HG03457 (cell line): ENCODE data around the gene NDST3.

Source experiments
- ATAC-seq: cut with Tn5 transposase; IDR thresholded peaks from one replicate; pipeline ENCODE4 v1.9.1; 2021; ENCODE audit warnings: moderate number of reproducible peaks; ENCODE audit not compliant: unreplicated experiment

Gene NDST3

DNA sequence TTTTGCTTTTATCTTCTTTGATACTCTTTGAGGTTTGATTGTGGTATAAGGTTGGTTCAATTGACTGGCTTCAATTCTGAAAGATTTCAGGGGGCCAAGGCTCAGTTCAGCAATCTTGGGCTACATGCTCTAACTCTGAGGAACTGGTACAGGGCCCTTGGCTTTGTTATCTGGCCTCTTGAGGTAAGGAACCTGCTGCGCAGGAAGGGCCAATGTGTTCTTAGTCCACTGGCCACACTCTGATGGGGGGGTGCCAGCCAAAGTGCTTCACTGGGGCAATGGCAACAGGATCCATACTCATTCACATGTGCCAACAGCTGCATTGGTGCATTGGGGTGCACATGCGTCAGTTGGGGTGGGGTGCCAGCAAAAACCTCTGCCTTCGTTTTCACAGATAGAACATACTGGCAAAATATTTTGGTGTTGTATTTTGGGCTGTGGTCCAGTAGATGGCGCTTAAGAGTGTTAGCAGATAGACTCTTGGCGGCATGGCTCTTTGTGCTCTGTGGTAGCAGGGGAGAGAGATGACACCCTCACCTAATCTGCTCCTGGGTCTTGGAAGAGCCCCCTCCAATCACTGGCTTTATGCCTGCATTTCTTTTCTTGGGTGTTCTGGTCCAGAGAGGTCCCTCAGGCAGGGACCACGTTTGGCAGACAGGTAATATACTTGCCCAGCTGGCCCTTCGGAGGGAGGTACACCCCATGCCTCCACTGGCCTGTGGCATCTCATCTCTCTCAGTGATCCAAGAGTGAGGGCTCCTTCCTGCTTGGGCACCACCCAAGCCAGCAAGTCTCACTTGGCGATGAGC, 42.9 kb downstream of the NDST3 start:
- peak; percentile 74 for ATAC-seq

DNA sequence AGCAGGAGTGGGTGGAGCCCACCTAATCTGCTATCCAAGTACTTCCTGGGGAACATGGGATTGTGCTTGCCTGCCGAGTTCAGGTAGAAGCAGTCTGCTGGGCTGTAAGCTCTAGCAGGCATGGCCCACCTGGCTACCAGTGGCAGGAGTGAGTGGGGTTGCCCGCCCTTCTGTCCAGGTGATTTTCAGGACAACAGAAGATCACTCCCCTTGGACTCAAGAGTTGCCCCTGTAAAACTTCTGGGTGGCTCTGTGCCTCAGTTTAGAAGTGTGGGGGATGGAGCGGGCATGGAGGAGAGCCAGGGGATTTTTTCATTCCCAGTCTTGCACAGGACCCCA, 43.5 kb downstream of the NDST3 start:
- no peak for ATAC-seq

GRCh38 chr4:118081434-118081833, 47.1 kb downstream of the NDST3 start:
- no peak for ATAC-seq

DNA sequence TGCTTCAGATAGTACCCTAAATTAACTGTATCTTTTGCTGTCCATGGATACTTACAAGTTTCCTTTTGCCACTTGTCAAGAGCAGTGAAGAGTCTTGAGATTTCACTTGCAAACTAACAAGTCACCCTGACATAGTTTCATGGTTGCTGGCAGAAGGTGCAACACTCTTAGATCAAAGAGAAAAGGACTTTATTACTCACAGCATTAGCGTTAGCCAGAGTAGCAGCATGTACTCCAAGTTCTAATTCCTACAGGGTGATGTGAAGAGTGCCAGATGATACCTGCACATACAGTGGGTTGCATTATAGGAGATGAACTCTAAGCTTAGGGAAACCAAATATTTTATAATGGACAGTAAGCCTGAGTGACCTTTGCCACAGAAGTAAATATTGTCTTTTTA, 47.9 kb downstream of the NDST3 start:
- ATAC-seq, result no peak

GRCh38 chr4:118085700-118086099, 51.4 kb downstream of the NDST3 start:
- ATAC-seq, result no peak

DNA sequence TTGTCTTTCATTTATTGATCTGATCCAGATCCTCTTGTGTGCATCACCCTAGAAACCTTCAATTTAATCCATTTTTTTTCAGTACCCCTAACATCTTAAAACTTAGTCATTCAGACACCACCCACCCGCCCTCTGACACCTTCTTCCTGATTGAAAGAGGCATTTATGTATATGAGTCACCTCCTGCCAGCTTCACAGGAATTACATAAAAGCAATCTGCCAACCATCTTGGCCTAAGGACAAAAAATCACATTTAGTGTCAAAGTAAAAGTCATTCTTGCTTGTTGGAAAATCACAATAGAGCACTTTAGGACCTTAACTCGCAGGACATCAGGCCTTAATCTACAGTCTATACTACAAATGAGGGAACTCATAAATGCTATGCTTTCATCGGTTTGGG, 52.1 kb downstream of the NDST3 start:
- ATAC-seq, result no peak

GRCh38 chr4:118087366-118087765, 53.1 kb downstream of the NDST3 start:
- no peak for ATAC-seq

DNA sequence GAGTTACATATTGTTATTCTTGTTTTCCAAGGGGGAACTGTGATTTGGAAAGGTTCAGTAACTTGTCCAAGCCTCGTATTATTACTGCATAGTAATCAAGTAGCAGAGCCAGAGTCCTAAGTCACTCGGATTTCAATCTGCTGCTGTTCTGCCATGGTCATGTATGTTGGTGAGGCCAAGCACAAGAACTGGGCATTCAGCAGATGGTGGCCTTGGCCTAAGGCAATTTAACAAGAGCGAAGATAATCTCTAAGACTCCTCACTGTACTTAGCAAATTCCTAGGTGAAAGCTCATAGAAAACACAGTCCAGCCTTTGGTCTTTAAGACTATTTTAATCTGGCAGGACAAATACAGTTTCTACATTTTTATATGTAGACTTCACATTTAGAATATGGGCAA, 64.8 kb downstream of the NDST3 start:
- no peak for ATAC-seq

- ATAC-seq, result no peak
These were observed 67.9 kb downstream of the NDST3 start for GRCh38 chr4:118102195-118102594.

- ATAC-seq, result no peak
These were observed 78.1 kb downstream of the NDST3 start for GRCh38 chr4:118112117-118113046.

DNA sequence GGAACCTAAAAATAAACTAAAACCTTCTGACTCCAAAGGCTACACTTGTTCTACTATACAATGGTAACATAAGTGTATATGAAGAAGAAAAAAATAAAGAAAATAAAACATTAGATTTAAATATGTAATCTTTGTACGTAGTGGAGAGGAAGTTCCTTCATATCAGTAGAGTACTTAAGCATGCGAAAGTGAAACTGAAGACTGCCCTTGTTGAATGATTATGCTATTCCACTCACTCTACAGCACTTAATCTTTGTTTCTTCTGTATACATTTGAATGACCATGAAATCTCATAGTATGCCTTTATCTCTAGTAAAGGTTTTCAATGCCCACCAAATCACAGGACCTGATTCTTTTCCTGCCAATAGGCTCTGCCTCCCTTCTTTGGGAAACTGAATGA, 78.9 kb downstream of the NDST3 start:
- ATAC-seq, result peak; percentile 75

DNA sequence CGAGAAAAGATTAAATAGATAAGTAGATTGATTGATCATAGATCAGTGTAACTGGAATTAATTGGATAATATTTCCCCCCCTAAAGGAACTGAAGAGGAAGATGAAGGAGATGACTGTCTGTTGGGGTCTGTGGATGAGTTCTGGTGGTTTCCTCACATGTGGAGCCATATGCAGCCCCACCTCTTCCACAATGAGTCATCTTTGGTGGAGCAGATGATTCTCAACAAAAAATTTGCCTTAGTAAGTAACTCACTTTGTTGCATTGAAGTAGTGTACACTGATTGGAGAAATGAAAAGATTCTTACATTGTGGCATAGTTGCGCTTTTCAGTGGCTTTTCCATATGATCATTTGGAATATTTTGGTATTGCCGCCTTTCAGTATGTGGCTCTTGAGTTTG, 80.4 kb downstream of the NDST3 start:
- no peak for ATAC-seq

GRCh38 chr4:118120120-118120760, 86.0 kb downstream of the NDST3 start:
- no peak for ATAC-seq

DNA sequence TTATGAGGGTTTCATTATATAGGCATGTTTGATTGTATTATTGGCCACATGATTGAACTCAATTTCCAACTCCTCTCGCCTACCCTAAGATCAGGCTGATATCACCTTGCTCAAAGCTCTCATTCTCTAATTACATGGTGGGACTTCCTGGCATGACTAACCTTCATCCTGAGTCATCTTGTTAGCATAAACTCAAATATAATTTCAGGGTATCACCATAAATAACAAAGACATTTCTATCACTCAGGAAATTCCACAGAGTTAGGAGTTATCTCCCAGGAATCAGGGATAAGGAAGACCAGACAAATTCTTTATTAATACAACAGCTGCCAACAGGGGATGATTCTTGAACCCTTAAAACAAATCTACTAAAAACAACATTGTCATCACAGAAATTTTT, 90.7 kb downstream of the NDST3 start:
- ATAC-seq, result no peak

GRCh38 chr4:118139241-118139640, 105.0 kb downstream of the NDST3 start:
- no peak for ATAC-seq

DNA sequence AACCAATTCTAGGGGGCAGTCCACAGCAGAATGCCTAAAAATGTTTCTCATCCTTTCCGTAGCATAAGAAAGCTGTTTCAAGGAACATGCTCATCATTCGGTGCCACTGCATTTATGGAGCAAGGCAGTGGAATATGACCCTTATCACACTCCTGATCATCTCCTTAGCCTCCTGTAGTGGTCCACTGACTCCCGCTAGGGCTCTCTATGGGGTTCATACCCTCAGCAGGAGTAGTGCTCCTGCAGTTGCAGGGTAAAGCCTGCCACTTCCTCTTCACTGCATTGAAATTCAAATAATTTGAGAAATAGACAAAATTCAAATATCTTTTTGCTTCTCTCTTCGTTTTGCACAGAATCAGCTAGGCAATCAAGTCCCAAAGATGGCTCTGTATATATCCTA, 107.0 kb downstream of the NDST3 start:
- ATAC-seq, result no peak

DNA sequence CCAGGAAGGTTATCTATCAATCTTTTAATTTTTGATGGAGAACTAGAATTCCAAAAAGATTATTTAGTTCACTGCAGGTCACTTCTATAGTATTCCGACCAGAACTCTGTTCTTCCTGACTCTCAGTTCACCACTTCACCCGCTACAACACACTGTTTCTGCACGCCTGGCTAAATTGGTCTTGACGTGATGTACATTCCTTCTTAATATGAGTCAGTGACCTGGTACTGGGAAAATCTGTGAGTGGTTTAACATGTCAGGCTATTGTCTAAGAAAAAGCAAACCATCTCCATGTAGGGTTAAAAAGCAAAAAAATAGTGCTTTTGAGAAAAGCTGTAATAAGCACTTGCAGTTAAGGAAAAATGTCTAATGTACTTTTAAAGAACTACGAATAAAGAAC, 120.4 kb downstream of the NDST3 start:
- ATAC-seq, result no peak

DNA sequence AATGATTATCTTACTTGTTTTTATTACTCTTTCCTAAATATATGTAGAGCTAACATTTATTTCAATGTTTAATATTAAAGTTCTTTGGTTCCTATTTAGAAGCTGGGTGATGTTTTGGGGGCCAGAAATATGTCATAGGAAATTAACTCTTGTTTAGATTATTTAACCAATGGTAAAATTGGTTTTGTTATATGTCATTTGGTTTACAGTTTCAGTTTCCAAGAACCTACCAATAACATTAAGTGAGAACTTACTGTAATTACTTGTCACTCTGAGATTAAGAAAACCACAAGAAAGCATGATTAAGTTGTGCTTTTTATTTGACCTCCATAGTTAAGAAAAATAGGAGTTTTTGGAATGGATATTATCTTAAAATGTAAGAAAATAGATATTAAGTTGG, 121.2 kb downstream of the NDST3 start:
- ATAC-seq, result no peak

DNA sequence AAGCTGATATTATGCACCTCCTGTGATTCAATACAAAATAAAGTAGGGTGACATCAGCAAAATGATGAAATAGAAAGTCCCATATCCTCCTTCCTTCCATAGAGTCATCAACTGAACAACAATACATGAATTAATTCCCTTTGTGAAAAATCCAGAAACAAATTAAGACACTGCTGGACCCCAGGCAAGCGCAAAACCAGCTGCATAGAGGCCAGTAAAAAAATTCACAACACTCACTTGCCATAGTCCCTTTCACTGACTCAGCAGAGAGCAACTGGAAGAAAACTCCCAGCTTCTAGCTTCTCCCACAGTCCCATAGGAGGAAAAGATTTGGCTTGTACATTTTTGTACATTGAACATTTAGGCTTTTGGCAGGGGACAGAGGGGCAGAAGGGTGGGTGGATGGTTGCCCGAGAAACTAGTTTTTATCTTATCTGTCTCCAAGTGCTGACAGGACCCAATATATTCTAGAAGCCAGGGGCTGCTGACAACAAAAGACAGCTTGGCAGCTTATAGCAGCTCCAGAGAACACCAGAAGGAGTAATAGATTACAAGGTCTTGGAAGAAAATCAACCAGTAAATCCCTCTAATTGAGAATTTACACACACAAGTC, 124.6 kb downstream of the NDST3 start:
- no peak for ATAC-seq

DNA sequence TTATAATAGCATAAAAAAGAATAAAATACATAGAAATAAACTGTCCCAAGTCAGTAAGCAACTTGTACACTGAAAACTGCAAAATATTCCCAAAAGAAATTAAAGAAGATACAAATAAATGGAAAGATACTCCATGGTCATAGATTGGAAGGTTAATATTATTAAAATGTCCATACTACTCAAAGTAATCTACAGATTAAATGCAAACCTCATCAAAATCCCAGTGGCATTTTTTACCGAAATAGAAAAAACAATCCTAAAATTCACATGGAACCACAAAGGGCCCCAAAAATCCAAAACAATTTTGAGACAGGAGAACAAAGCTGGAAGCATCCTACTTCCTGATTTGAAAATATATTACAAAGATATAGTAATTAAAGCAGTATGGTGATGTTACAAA, 133.0 kb downstream of the NDST3 start:
- no peak for ATAC-seq

DNA sequence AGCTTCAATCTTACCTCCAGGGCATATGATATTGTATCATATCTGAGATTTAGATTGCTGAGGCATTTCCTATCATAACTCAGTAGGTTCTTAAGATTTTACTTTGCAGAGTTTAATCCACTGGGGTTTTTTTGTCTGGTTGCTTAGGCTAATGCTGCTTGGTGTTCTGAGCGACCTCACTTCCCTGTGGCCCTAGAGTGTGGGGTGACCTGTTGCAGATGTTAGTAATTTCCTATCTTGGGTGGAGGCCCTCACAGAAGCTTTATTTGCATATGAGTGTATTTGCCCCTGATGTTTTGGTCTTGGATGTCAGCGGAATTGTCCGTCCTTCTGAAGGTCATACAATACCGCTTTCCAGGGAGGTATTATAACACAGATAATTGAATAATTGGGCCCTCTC, 137.1 kb downstream of the NDST3 start:
- ATAC-seq, result no peak
